H9 (cell line): ENCODE results near the gene KTN1. TPM values are rescaled to one million over a fixed set of nuclear protein-coding genes. Genes with fewer than 3 reads are reported as not detected.

ENCODE experiments used
- DNase-seq: peaks from one replicate; pipeline ENCODE4 v3.0.0-alpha.2; 2017
- H2AFZ ChIP-seq: one replicate; pipeline ENCODE4 v1.6.1; 2013; ENCODE audit warnings: mild to moderate bottlenecking, low read length, control low read depth, moderate library complexity
- H2AK5ac ChIP-seq: 2 replicates; pipeline ENCODE4 v1.6.1; 2013; ENCODE audit warnings: low read length, control low read depth, mixed read lengths; ENCODE audit not compliant: insufficient read length
- H2BK120ac ChIP-seq: one replicate; pipeline ENCODE4 v1.6.1; 2013; ENCODE audit warnings: low read depth, mild to moderate bottlenecking, low read length, control low read depth, inconsistent platforms; ENCODE audit not compliant: poor library complexity, severe bottlenecking
- H2BK12ac ChIP-seq: 2 replicates; pipeline ENCODE4 v1.6.1; 2013; ENCODE audit warnings: low read length, control low read depth, mixed read lengths, low read depth; ENCODE audit not compliant: insufficient read length
- H2BK15ac ChIP-seq: 2 replicates; pipeline ENCODE4 v1.6.1; 2013; ENCODE audit warnings: low read depth, low read length, control low read depth
- H2BK20ac ChIP-seq: one replicate; pipeline ENCODE4 v1.6.1; 2013; ENCODE audit warnings: low read depth, mild to moderate bottlenecking, low read length, control low read depth, inconsistent platforms; ENCODE audit not compliant: poor library complexity, severe bottlenecking
- H2BK5ac ChIP-seq: 2 replicates; pipeline ENCODE4 v1.6.1; 2013; ENCODE audit warnings: low read length, control low read depth, mixed read lengths; ENCODE audit not compliant: insufficient read length
- H3K14ac ChIP-seq: 2 replicates; pipeline ENCODE4 v1.6.1; 2013; ENCODE audit warnings: low read length, control low read depth; ENCODE audit not compliant: insufficient read depth
- H3K18ac ChIP-seq: 2 replicates; pipeline ENCODE4 v1.6.1; 2013; ENCODE audit warnings: low read depth, mild to moderate bottlenecking, mixed read lengths, low read length, control low read depth; ENCODE audit not compliant: insufficient read length
- H3K23ac ChIP-seq: 2 replicates; pipeline ENCODE4 v1.6.1; 2013; ENCODE audit warnings: low read length, control low read depth, mixed read lengths, low read depth; ENCODE audit not compliant: insufficient read length
- H3K23me2 ChIP-seq: 2 replicates; pipeline ENCODE4 v1.6.1; 2013; ENCODE audit warnings: low read depth, mild to moderate bottlenecking, mixed read lengths, low read length, control low read depth; ENCODE audit not compliant: insufficient read length, poor library complexity, severe bottlenecking
- H3K27ac ChIP-seq: 2 replicates; pipeline ENCODE4 v1.5.1; 2013; ENCODE audit warnings: low read length, control low read depth, mixed read lengths, low read depth; ENCODE audit not compliant: insufficient read length
- H3K27me3 ChIP-seq: 2 replicates; pipeline ENCODE4 v1.6.1; 2013; ENCODE audit warnings: low read length, control low read depth, inconsistent platforms; ENCODE audit not compliant: insufficient read depth
- H3K4ac ChIP-seq: 2 replicates; pipeline ENCODE4 v1.6.1; 2013; ENCODE audit warnings: low read depth, mild to moderate bottlenecking, control low read depth, inconsistent platforms, low read length, moderate library complexity
- H3K4me1 ChIP-seq: 2 replicates; pipeline ENCODE4 v1.6.1; 2013; ENCODE audit warnings: low read length, control low read depth, inconsistent platforms; ENCODE audit not compliant: insufficient read depth
- H3K4me2 ChIP-seq: 2 replicates; pipeline ENCODE4 v1.6.1; 2013; ENCODE audit warnings: low read length, control low read depth, mixed read lengths; ENCODE audit not compliant: insufficient read length, insufficient read depth
- H3K56ac ChIP-seq: 2 replicates; pipeline ENCODE4 v1.6.1; 2013; ENCODE audit warnings: low read depth, mild to moderate bottlenecking, mixed read lengths, low read length, control low read depth; ENCODE audit not compliant: insufficient read length
- H3K79me1 ChIP-seq: 2 replicates; pipeline ENCODE4 v1.6.1; 2013; ENCODE audit warnings: low read depth, mild to moderate bottlenecking, moderate library complexity, low read length, control low read depth, inconsistent platforms; ENCODE audit not compliant: insufficient read depth, poor library complexity, severe bottlenecking
- H3K79me2 ChIP-seq: 2 replicates; pipeline ENCODE4 v1.6.1; 2013; ENCODE audit warnings: low read length, control low read depth, inconsistent platforms; ENCODE audit not compliant: insufficient read depth
- H3K9ac ChIP-seq: 2 replicates; pipeline ENCODE4 v1.6.1; 2013; ENCODE audit warnings: low read length, control low read depth, mixed read lengths; ENCODE audit not compliant: insufficient read length; ENCODE audit errors: extremely low read depth
- H3K9me3 ChIP-seq: one replicate; pipeline ENCODE4 v1.6.1; 2013; ENCODE audit warnings: low read depth, low read length, inconsistent platforms; ENCODE audit not compliant: control insufficient read depth
- H3T11ph ChIP-seq: one replicate; pipeline ENCODE4 v1.6.1; 2013; ENCODE audit warnings: mild to moderate bottlenecking, low read length, control low read depth, inconsistent platforms
- H4K20me1 ChIP-seq: one replicate; pipeline ENCODE4 v1.6.1; 2013; ENCODE audit not compliant: control insufficient read depth, insufficient read length, insufficient read depth
- H4K5ac ChIP-seq: 2 replicates; pipeline ENCODE4 v1.6.1; 2013; ENCODE audit warnings: low read depth, mild to moderate bottlenecking, mixed read lengths, low read length, control low read depth; ENCODE audit not compliant: insufficient read length
- H4K8ac ChIP-seq: replicated peaks from 2 replicates; pipeline ENCODE4 v1.6.1; 2013; ENCODE audit warnings: low read length, control low read depth, mixed read lengths, low read depth; ENCODE audit not compliant: insufficient read length
- H4K91ac ChIP-seq: 2 replicates; pipeline ENCODE4 v1.6.1; 2013; ENCODE audit warnings: low read depth, mild to moderate bottlenecking, moderate library complexity, mixed read lengths, low read length, control low read depth; ENCODE audit not compliant: insufficient read length
- H3K27ac Mint-ChIP-seq, 3 experiments: 2 replicates in 2 of 3; 3 replicates in 1 of 3; pipeline ENCODE4 v1.8.0; 2020 to 2021; ENCODE audit warnings: mixed read lengths in 3 of 3, mild to moderate bottlenecking in 1 of 3, moderate library complexity in 1 of 3
- H3K27me3 Mint-ChIP-seq: 2 replicates; pipeline ENCODE4 v1.8.0; 2021; ENCODE audit warnings: low read depth, mild to moderate bottlenecking, moderate library complexity, mixed read lengths
- H3K36me3 Mint-ChIP-seq, 3 experiments: 2 replicates in 2 of 3; 3 replicates in 1 of 3; pipeline ENCODE4 v1.8.0; 2020 to 2021; ENCODE audit warnings: low read depth in 3 of 3, mixed read lengths in 3 of 3; ENCODE audit not compliant: insufficient read depth in 1 of 3
- H3K4me1 Mint-ChIP-seq, 2 experiments: 2 replicates each; pipeline ENCODE4 v1.8.0; 2020; ENCODE audit warnings: mixed read lengths in 2 of 2
- H3K4me3 Mint-ChIP-seq, 2 experiments: 2 replicates in 1 of 2; 3 replicates in 1 of 2; pipeline ENCODE4 v1.8.0; 2020 to 2021; ENCODE audit warnings: mild to moderate bottlenecking in 2 of 2, mixed read lengths in 2 of 2, moderate library complexity in 1 of 2
- H3K9me3 Mint-ChIP-seq, 2 experiments: 2 replicates in 1 of 2; 3 replicates in 1 of 2; pipeline ENCODE4 v1.8.0; 2020; ENCODE audit warnings: mild to moderate bottlenecking in 2 of 2, mixed read lengths in 2 of 2, moderate library complexity in 1 of 2
- WGBS: extraction: QIAGEN DNeasy Blood & Tissue Kit; methylation state at CpG from one replicate; pipeline ENCODE4 v1.1.7; 2013; ENCODE audit warnings: missing lambda C conversion rate, low lambda C conversion rate, mixed read lengths; ENCODE audit not compliant: insufficient read length; ENCODE audit errors: extremely low coverage; 5-methylcytosine and 5-hydroxymethylcytosine counted together
- total RNA-seq: library from RNA; stranded (reverse); gene quantifications from 2 replicates; pipeline ENCODE4 v1.2.1, GENCODE V29; 2021
- TF ChIP-seq, protein P1 (sequence below): fragments of 200-600 bp; sonication (generic); conservative IDR thresholded peaks from 3 replicates; pipeline ENCODE4 v1.8.0; 2021; ENCODE audit warnings: antibody characterized with exemption, mild to moderate bottlenecking

The KTN1 gene
- total RNA-seq, 1 experiment from 2014 or later, result 128 TPM

- Histone ChIP-seq H4K5ac (no peak overlapping the region), H3K9me3 (no peaks in the 10 kb centered on the region), H3K27ac (no peak overlapping the region), H2BK12ac (no peak overlapping the region), H3K9ac (no peak overlapping the region), H3K23ac (no peak overlapping the region), H3T11ph (no peak overlapping the region), H3K27me3 (no peaks in the 10 kb centered on the region), H3K23me2 (no peaks in the 10 kb centered on the region), H4K8ac (no peak overlapping the region), H2BK5ac (no peak overlapping the region), H2AFZ (no peak overlapping the region), H3K18ac (no peak overlapping the region), H3K79me1 (no peaks in the 10 kb centered on the region), H2BK20ac (no peak overlapping the region), H3K14ac (no peak overlapping the region), H2AK5ac (no peak overlapping the region), H3K56ac (no peak overlapping the region), H4K91ac (no peak overlapping the region), H3K79me2 (no peaks in the 10 kb centered on the region), H3K4ac (no peak overlapping the region), H3K4me2 (no peak overlapping the region), H2BK15ac (no peak overlapping the region), H2BK120ac (no peak overlapping the region), H4K20me1 (no peaks in the 10 kb centered on the region), H3K4me1 (no peaks in the 10 kb centered on the region)
- no peak for DNase-seq
- no CpG with 5 or more reads among the region's 2 CpGs for WGBS
- H3K36me3 Mint-ChIP-seq, result no peaks in the 10 kb centered on the region; a peak in 1 of 7 replicates
- no peaks in the 10 kb centered on the region; a peak in 2 of 4 replicates for H3K4me1 Mint-ChIP-seq
- H3K4me3 Mint-ChIP-seq, result no peak overlapping the region
- TF ChIP-seq, protein P1, sequence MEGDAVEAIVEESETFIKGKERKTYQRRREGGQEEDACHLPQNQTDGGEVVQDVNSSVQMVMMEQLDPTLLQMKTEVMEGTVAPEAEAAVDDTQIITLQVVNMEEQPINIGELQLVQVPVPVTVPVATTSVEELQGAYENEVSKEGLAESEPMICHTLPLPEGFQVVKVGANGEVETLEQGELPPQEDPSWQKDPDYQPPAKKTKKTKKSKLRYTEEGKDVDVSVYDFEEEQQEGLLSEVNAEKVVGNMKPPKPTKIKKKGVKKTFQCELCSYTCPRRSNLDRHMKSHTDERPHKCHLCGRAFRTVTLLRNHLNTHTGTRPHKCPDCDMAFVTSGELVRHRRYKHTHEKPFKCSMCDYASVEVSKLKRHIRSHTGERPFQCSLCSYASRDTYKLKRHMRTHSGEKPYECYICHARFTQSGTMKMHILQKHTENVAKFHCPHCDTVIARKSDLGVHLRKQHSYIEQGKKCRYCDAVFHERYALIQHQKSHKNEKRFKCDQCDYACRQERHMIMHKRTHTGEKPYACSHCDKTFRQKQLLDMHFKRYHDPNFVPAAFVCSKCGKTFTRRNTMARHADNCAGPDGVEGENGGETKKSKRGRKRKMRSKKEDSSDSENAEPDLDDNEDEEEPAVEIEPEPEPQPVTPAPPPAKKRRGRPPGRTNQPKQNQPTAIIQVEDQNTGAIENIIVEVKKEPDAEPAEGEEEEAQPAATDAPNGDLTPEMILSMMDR, result no peak
- H3K27me3 Mint-ChIP-seq, result no peaks in the 10 kb centered on the region
- no peak overlapping the region for H3K27ac Mint-ChIP-seq
- H3K9me3 Mint-ChIP-seq, result no peaks in the 10 kb centered on the region; a peak in 1 of 5 replicates
These were observed 26.2 kb upstream of the KTN1 start for GRCh38 chr14:55553791-55554190.
